IMR-90 (cell line): ENCODE data around the gene WRAP53. TPM values are rescaled to one million over a fixed set of nuclear protein-coding genes. Genes with fewer than 3 reads are reported as not detected.

Experiments
- CEBPB ChIP-seq: IDR thresholded peaks from 2 replicates; pipeline ENCODE4 v1.6.1; 2012; ENCODE audit warnings: low read depth, low read length, improper control_type of control experiment
- CTCF ChIP-seq: conservative IDR thresholded peaks from 2 replicates; pipeline ENCODE4 v1.5.1; 2012; ENCODE audit warnings: mild to moderate bottlenecking, low read depth, low read length, improper control_type of control experiment
- RCOR1 ChIP-seq: IDR thresholded peaks from 2 replicates; pipeline ENCODE4 v1.6.1; 2012; ENCODE audit warnings: mild to moderate bottlenecking, low read length, improper control_type of control experiment; ENCODE audit not compliant: insufficient replicate concordance
- polyA plus RNA-seq, 3 experiments: library from polyadenylated mRNA; depleted of rRNA; stranded (reverse); fragments of >200 nt; gene quantifications; 2 replicates each; pipeline ENCODE4 v1.2.3, GENCODE V29; 2012; ENCODE audit warnings: low replicate concordance in 1 of 3
- total RNA-seq: library from RNA; depleted of rRNA; stranded (reverse); fragments of >200 nt; gene quantifications from 2 replicates; pipeline ENCODE4 v1.2.3, GENCODE V29; 2012

WRAP53 gene
- total and polyA plus RNA-seq, 2 of the 4 experiments (the other 2 are of a cell fraction) = 6.6 to 9.5 TPM

GRCh38 chr17:7687908-7688807 lies at the start of gene WRAP53 (continued):
- peak; percentile 99; the same call in 1 of the 2 replicates for TF ChIP-seq CTCF
- TF ChIP-seq CEBPB = no peak
- TF ChIP-seq RCOR1 = peak; percentile 57
